Measurements from ENCODE around the gene SMPD4.
"Not testable (repeated sequence)": the region's sequence is repeated elsewhere in the genome, so short reads cannot be mapped to it uniquely, and the experiment has no call there.

SMPD4 gene

GRCh38 chr2:130186391-130186790 is 5.0 kb upstream of the SMPD4 start:
- DNase-seq (ENCODE audit: low read depth, low spot score): no peak

- DNase-seq (ENCODE audit: low read depth, low spot score): no peak
Observed at GRCh38 chr2:130185896-130186295, 4.5 kb upstream of the SMPD4 start.

- no peak for DNase-seq (ENCODE audit: low read depth, low spot score)
Observed at GRCh38 chr2:130185436-130185835, 4.0 kb upstream of the SMPD4 start.

GRCh38 chr2:130183512-130184373 is 2.3 kb upstream of the SMPD4 start:
- no peak for DNase-seq (ENCODE audit: low read depth, low spot score)

- not testable (repeated sequence) for DNase-seq (ENCODE audit: low read depth, low spot score)
Observed at GRCh38 chr2:130182826-130183511, 1.6 kb upstream of the SMPD4 start.

- DNase-seq (ENCODE audit: low read depth, low spot score): not testable (repeated sequence)
Observed at GRCh38 chr2:130181880-130182682, 679 bp upstream of the SMPD4 start, which contains the start of gene MZT2B. Gene MZT2B, plus strand, starts transcription at chr2:130182262. Its CDS starts 21 bp downstream, at chr2:130182283.

GRCh38 chr2:130180404-130181324 is 738 bp downstream of the SMPD4 start:
- DNase-seq (ENCODE audit: low read depth, low spot score): not testable (repeated sequence)

GRCh38 chr2:130174866-130175265 is 6.5 kb downstream of the SMPD4 start:
- DNase-seq (ENCODE audit: low read depth, low spot score): not testable (repeated sequence)

GRCh38 chr2:130169896-130170295 is 11.5 kb downstream of the SMPD4 start:
- no peak for DNase-seq (ENCODE audit: low read depth, low spot score)

- DNase-seq (ENCODE audit: low read depth, low spot score): not testable (repeated sequence)
Observed at GRCh38 chr2:130169163-130169562, 12.2 kb downstream of the SMPD4 start.

GRCh38 chr2:130166611-130167010 is 14.8 kb downstream of the SMPD4 start:
- not testable (repeated sequence) for DNase-seq (ENCODE audit: low read depth, low spot score)

- no peak for DNase-seq (ENCODE audit: low read depth, low spot score)
Observed at GRCh38 chr2:130165293-130166016, 15.9 kb downstream of the SMPD4 start.

- no peak for DNase-seq (ENCODE audit: low read depth, low spot score)
Observed at GRCh38 chr2:130162968-130163367, 18.4 kb downstream of the SMPD4 start.

- DNase-seq (ENCODE audit: low read depth, low spot score): not testable (repeated sequence)
Observed at GRCh38 chr2:130162486-130162885, 18.9 kb downstream of the SMPD4 start.

GRCh38 chr2:130160838-130161705 is 20.3 kb downstream of the SMPD4 start:
- DNase-seq (ENCODE audit: low read depth, low spot score): not testable (repeated sequence)

GRCh38 chr2:130160131-130160530 is 21.3 kb downstream of the SMPD4 start:
- DNase-seq (ENCODE audit: low read depth, low spot score): no peak

- DNase-seq (ENCODE audit: low read depth, low spot score): not testable (repeated sequence)
Observed at GRCh38 chr2:130159376-130159775, 22.0 kb downstream of the SMPD4 start.

- no peak for DNase-seq (ENCODE audit: low read depth, low spot score)
Observed at GRCh38 chr2:130158631-130159030, 22.8 kb downstream of the SMPD4 start.
